ENCODE data around the gene WNK3.

WNK3 gene

GRCh38 chrX:54157561-54157960 lies 200.3 kb downstream of the WNK3 start:
- DNase-seq, result no peak
